ELF-1 (cell line): ENCODE results near the gene SLC1A2.

Source experiments
- DNase-seq: peaks from one replicate; pipeline ENCODE4 v3.0.0-alpha.2; 2016; ENCODE audit warnings: low read depth, low spot score

The SLC1A2 gene

DNA sequence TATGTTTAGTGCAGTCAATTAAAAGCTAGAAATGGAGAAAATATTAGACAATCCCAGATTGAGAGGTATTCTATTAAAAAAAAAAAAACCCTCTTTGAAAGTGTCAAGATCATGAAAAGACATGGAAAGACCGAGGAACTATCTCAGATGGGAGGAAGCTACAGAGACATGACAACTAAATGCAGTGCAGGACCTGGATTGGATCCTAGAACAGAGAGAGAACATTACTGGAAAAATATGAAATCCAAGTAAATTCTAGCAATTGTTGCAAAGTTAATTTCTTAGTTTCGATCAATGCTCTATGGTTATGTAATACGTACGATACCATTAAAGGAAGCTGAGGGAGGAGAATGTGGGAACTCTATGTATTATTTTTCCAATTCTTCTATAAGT, 43.2 kb downstream of the SLC1A2 start:
- no peak for DNase-seq

DNA sequence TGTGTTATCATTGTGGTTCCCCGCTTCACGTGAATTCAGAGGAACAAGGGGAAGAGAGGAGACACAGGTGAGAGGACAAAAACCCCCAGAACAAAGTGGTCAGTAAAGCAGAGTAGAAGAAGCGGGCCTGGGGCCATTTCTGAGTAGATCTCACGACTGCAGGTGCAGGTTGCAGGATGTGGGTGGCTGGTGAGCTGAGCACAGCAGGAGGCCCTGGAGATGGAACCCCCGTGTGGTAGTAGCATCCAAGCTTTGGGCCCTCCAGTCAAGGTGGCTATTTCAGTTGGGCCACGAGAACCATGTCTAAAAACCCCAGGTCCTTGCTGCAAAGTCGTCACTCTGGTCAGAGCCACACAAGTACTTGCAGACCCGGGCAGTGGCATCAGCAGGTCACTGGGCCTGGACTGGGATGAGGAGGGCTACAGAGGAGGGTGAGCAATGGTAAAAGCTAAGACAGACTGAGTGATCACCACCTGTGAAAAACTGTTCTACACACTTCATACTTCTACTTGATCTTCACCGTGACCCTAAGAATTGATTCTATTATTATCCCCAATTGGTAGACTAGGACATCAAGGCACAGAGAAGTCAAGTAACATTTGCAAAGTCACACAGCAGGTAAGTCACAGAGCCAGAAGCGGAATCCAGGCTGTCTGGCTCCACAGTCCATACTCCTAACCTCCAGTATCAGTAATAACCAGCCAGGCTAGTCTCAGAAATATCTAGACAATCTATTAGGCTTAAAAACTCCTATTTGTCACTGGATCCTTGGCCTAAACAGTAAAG, 43.8 kb downstream of the SLC1A2 start:
- no peak for DNase-seq

DNA sequence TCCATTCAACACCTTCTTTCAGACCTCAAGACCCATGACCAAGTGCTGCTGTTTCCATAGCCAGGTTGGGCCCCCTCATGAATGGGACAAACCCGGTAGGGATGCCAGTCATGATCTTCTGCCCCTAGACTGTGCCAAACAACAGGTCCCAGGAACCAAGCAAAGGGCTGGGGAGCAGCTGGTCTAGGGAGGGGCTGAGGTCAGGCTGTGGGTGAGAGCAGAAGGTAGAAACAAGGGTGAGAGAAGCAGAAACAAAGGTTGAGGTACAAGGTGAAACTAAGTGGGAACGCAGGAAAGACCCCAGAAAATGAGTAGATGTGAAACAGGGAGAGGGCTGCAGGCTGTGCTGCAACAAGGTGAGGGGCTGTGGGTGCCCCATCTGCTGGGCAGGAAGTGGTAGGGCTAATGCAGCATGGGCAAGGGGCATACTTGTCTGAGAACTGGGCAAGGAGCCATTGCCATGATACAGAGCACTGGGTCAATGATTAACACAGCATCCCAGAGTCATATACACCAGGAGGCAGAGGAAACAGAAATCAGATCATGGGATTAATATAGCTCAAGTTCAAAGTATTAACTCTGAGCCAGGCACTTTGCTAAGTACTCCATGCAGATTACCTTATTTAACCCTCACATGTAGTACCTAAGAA, 45.9 kb downstream of the SLC1A2 start:
- DNase-seq = no peak

DNA sequence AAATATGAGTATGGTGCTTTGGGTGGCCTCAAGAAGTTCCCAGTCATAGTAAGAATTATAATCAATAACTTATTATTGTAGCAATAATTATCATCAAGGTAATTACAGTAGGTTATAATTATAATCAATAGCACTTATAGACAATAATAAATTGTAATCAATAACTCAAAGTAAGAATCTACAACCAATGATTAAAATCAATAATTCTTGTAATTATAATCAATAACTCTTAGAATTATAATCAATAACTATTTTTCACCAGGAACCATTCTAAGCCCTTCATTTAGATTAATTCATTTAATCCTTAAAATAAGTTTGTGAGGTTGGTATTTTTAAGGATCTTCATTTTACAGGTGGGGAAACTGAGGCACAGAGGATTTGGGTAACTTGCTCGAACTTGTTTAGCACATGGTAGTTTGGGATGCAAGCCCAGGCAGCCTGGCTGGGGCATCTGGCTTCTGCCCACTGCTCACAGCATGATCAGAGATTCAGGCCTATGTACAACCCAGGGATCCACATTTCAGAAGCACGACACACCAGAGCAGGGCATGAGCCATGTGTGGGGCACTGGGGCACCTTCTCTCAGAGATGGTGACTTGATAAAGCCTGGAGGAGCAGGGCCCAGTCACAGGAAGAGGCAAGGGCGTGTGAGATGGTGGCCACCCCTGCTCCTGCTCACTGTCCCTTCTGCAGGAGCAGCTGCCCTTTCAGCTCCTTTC, 46.6 kb downstream of the SLC1A2 start:
- DNase-seq = no peak

DNA sequence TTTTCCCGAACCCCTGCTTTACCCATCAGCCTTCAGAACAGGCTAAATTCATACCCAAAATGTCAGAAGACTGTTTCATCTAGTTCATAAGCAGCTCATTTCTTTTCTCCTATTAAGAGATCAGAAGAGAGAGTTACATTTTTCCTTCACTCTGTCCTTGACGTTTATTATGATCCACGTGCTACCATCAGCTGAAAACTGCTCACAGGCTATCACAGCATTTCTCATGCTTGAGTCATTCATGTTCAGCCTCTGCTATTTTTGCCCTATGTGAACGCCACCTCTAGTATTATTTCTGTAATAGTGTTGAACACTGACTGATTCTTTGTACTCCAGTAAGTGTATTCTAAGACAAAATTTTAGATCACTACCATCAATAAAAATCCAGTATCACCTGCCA, 51.9 kb downstream of the SLC1A2 start:
- no peak for DNase-seq

DNA sequence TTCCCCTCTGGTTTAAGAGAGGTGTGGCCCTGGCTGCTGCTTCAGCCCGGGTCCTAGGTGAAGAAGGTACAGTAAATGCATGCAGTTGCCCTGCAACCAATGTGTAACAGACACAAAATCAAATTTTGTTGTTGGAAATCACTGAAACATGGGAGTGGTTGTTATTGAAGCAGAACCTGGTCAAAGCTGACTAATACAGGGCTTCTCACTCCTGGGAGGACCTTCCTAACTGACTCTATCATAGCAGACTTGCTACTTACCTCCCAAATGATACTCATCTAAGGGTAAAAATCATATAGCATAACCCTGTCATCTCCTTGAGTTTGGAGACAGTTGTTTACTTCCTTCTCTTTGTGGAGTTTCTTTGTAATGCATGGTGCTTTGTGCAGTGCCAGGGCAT, 52.6 kb downstream of the SLC1A2 start:
- DNase-seq = no peak

DNA sequence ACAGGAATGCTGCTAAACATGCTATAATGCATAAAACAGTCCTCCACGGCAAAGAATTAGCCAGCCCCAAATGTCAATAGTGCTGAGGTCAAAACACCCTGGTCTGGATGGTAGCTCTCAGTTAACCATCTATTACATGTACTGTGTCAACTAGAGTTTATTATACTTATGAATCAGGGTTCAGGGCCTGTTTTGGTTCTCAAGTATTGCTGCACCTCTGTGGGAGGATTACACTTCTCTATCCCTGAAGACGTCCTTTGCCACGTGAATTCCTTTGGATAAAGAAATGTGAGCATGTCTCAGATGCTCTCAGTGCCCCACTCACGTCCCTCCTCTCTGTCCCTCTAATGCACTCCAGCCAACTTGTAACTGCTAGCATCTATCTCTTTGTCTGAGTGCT, 53.4 kb downstream of the SLC1A2 start:
- DNase-seq = no peak

DNA sequence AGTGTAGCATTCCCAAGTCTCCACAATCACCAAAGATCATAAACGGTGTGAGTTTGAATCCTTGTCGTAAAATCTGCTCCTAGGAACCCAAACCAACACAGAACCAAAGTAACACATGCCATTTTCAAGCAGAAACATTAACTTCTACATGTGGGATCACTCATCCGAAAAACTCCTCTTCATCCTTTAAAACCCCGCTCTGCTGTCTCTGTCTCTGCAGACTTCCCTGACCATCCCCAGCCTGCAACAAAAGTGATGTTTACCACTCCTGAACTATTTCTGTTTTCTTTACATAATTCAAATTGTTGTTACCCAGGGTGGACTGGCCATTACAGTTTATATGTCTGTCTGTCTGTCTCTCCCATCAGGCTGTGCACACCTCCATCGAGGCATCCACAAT, 54.0 kb downstream of the SLC1A2 start:
- no peak for DNase-seq

DNA sequence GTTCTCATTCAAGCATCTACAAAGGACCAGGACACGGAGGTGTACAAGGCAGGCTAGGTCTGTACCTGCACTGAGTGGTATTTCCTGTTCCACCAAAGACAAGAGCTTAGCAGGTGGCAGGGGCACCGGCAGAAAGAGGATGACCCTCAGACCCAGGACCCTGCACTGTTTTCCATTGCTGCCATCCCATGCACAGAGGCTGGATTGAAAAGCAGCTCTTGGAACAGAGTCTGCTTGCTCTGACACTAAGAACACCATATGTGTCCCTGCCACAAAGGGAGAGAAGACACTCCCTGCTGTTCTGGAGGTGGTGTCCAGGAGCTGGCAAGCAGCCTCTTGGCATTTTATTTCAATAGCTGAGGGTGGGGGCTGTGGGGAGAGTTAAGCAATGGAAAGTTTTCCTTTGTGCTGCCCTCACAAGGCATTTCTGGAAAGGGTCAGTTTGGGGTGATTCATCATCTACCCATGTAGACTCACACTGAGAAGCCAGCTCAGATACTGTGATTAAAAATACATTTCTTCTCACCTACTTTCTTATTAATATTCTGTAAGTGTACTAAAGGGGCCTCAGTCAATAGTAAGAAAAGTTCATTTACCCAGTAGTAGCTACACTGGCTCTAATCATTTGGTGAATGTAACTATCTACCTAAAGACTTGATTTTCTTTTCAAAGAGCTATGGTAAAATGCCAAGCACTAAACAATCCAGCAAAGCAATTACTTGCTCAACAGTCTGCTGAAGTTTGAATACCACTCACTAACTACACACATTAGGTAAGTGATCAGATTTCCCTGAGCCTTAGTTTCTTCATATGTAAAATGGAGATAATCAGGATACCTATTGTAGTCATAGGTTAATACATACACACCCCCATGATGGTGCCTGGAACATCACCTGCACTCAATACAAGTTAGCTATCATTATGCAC, 55.2 kb downstream of the SLC1A2 start:
- DNase-seq = no peak

DNA sequence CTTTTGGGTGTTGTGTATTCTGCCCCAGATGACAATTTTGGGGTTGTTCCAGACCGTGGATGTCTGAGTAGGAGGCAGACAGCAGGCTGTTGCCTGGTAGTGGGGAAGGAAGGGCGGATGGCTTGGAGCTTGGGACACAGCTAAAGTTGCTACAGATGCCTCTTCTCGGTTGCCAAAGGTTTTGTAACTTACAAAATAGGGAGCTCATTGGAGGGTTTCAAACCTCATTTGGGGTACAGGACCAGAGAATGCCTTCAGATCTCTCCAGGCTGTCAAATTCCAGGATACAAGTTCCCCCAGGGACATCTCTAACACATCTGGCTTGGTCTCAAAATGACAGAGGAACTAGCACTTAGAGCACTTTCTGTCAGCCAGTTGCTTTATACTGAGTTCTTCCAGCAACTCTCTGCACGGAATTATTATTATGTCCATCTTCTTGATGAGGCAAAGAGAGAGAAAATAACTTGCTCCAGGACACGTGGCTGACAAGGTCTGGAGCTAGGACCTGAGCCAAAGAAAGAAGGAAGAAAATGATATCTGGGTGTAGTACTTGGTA, 56.0 kb downstream of the SLC1A2 start:
- no peak for DNase-seq

DNA sequence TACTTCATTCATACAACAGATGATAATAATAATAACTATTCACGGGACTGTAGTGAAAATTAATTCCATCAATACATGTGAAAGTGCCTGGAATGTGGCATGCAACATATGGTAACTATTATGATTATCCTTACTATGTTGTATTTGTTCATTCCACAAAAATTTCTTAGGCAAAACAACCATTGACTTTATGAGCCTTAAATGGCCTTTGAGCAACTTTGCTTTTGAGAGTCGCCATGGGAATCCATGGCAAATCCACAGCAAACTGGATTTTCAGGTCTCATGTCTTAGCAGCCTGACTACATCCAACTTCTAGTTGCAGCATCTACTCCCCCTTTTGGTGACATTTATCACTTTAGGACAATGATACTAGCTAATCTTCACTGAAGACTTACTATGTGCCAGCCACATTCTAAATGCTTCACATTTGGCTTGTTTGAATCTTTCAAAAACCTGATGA, 56.8 kb downstream of the SLC1A2 start:
- DNase-seq = no peak

DNA sequence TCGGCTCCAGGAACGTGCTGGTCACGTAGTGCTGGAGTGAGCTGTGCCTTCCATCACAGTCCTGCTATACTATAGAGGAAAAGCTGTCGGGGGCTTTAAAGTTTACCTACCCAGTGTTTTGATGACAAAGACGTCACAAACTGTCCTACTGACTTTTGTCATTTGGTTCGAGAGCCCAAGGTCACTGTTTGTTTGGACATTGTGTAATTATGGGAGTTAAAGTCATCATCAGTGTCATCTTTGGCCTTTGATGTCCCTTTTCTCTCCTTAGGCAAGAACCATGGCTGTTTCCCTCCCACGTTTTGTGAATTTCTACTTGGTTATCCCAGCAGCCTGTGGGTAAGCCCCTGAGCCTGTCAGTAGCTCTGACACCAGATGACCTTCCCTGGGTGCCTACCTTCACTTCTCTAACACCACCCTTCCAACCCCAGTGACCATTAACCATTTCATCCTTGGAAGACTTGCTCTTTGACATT, 59.3 kb downstream of the SLC1A2 start:
- DNase-seq = no peak

DNA sequence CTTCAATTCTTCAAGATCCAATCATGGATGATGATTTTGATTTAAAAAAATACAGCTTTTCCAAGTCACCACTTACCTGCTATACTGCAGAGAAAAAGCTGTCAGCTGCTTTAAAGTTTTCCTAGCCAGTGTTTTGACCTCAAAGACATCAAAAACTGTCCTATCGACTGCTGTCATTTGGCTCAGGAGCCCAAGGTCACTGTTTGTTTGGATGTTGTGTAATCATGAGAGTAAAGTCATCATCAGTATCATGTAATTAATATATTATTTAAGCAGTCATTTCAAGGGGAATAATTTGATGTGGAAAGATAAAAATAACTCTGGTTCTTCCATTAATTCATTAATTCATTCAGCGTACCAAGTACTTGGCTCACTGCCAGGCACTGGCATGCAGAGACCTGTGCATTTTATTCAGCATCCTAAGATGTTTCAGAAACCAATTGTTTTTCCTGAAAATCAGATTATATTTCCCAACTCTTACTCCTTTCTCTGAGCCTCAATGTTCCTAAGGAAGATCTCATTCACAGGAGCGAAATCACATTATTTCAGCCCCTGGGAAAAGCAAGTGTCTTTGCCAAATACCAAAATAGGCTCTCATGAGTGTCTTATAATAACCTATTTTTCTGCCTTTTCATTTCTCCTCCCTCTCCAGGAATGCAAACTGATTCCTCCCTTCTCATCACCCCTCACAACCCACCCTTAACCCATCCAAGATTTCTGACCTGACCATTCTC, 59.9 kb downstream of the SLC1A2 start:
- no peak for DNase-seq

DNA sequence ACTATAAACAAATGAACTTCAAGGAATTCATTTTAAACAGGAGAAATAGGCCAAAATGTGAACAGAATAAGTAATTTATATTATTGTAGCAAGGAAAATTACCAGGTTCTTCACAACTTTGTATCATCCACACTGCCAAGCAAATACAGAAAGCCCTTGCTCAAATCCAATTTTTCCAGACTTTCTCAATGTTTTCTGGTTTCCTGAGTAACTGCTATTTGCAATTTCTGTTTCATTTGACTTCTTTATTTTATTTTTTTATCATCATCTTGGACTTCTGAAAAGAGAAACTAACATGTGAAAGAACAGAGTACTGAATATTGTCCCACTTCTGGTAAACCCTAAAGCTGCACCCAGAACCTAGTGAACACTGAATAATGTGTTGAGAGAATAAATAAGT, 61.0 kb downstream of the SLC1A2 start:
- no peak for DNase-seq

DNA sequence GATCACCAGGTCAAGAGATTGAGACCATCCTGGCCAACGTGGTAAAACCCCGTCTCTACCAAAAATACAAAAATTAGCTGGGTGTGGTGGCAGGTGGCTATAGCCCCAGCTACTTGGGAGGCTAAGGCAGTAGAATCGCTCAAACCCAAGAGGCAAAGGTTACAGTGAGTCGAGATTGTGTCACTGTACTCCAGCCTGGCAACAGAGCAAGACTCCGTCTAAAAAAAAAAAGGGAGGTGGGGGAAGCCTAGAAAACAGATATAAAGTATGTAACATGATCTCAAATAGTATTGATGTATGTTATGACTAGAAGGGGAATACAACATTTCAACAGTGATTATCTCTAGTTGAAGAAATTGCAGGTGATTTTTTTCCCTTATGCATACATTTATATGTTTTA, 61.4 kb downstream of the SLC1A2 start:
- no peak for DNase-seq

DNA sequence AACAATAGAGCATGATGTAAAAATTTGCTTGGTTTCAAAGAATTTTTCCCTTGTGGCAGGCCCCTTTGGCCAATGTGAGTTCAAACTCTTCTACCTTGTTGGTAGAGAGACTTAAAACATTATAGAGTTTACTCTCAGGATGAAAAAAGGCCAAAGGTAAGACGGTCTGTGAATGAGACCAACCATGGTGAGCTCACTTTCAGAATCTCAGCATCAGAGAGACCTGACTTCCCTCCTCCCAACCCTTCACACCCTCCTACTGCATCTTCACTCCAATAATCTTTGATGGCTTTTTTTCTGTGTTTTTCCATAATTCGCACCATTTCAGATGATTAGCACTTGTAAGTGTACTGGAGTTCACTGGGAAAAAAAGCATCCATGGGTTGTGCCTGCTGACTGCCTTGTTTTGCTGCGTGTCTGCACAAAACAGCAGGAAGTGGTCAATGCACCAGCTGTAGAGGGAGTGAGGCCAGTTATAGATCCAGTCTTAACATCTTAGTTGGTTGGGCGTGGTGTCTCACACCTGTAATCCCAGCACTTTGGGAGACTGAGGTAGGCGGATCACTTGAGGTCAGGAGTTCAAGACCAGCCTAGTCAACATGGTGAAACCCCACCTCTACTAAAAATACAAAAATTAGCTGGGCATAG, 64.1 kb downstream of the SLC1A2 start:
- DNase-seq = no peak

DNA sequence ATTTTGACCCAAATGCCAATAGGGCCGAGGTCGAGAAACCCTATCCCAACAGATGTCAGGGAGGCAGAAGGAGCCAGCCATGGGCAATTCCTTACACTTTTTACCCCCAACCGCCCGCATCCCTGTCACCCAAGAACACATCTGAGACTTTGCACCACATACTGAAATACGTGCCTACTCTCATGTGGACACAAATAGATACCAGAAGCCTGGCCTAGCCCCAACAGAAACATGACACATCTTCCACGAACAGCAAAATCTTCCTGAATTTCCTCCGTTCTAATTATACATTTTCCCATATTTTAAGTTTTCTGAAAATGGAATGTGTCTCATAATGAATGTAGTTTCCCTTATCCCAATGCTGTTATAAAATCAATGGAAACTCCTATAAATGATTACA, 64.7 kb downstream of the SLC1A2 start:
- DNase-seq = no peak

DNA sequence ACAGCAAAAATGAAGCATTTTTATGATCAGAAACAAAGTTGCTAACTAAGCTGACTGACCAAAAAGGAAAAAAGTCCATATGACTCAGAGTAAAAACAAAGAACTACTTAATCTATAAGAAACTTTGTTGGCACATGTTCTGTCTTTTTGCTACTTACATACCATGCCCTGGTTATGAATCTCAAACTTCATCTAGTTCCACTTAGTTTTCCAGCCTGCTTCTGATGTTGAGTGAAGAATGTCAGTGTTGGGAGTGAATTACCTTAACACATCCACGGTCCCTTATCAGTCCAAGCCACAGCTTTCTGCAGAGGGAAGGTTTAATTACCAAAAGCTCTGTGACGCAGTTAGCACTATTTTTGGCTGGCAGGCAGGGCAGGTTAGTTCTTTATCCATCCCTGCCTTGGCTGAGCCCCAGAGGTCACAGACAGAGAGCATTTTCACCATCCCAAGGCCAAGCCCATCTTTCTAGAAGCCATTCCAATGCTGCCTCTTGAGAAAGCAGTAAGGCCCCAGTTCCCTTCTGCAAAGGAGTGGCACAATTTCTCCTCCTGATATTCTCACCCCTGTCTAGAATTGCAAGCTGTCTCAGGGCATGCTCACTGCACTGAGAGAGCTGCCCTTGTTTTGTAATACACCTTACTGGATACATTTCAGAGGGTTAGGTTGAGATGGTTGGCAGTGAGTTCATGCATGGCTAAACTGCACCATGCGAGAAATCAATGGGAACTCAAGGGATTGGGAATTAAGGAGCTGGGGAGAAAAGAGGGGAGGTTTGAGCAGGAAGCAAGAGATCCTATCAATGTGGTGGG, 67.1 kb downstream of the SLC1A2 start:
- no peak for DNase-seq

DNA sequence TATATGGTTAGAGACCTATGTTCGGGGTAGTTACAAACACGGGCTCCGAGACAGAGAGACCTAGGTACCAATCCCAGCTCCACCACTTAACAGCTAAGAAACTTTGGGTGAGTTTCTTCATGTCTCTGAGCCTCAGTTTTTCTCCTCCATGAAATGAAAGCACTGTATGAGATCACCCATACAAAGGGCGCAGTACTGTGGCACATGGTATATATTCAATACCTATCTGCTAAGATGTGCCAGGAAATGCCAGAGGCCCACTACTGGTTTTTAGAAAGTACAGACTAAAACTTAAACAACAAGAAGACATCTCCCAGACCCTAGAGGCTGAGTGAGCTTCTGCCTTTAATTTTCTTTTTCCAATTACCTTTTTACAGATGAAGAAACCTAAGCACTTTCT, 69.5 kb downstream of the SLC1A2 start:
- DNase-seq = no peak
